GM23338 (cell line): ENCODE data around the gene PGM2. TPM values are rescaled to one million over a fixed set of nuclear protein-coding genes. Genes with fewer than 3 reads are reported as not detected.

ENCODE experiments used
- ATAC-seq: fragments of 200-7000 bp; cut with Tn5 transposase; 3 replicates; pipeline ENCODE4 v1.9.1; 2020
- DNase-seq: peaks from one replicate; pipeline ENCODE4 v3.0.0-alpha.2; 2015; ENCODE audit warnings: low spot score
- H2AFZ ChIP-seq: fragments of 200-600 bp; sonication (generic); 2 replicates; pipeline ENCODE4 v1.8.0; 2016; ENCODE audit warnings: antibody characterized with exemption, mild to moderate bottlenecking, moderate library complexity
- H3F3A ChIP-seq: fragments of 200-600 bp; sonication (generic); replicated peaks from 2 replicates; pipeline ENCODE4 v1.8.0; 2017; ENCODE audit warnings: antibody characterized with exemption, mixed run types, low read depth
- H3K27ac ChIP-seq: fragments of 200-600 bp; sonication (generic); 2 replicates; pipeline ENCODE4 v1.6.1; 2016; ENCODE audit warnings: low read depth
- H3K27me3 ChIP-seq: fragments of 200-600 bp; sonication (generic); 2 replicates; pipeline ENCODE4 v1.8.0; 2016; ENCODE audit warnings: mild to moderate bottlenecking, mixed run types, moderate library complexity; ENCODE audit not compliant: insufficient read depth
- H3K36me3 ChIP-seq: fragments of 200-600 bp; sonication (generic); 2 replicates; pipeline ENCODE4 v1.8.0; 2016; ENCODE audit warnings: mild to moderate bottlenecking; ENCODE audit not compliant: insufficient read depth
- H3K4me1 ChIP-seq: fragments of 200-600 bp; sonication (generic); 2 replicates; pipeline ENCODE4 v1.8.0; 2016; ENCODE audit warnings: mild to moderate bottlenecking, moderate library complexity; ENCODE audit not compliant: insufficient read depth
- H3K4me2 ChIP-seq: fragments of 200-600 bp; sonication (generic); 2 replicates; pipeline ENCODE4 v1.7.1; 2017; ENCODE audit warnings: mixed run types
- H3K4me3 ChIP-seq: fragments of 200-600 bp; sonication (generic); 2 replicates; pipeline ENCODE4 v1.6.1; 2016; ENCODE audit warnings: mixed run types
- H3K79me2 ChIP-seq: fragments of 200-600 bp; sonication (generic); replicated peaks from 2 replicates; pipeline ENCODE4 v1.8.0; 2017; ENCODE audit warnings: mild to moderate bottlenecking; ENCODE audit not compliant: insufficient read depth
- H3K9me2 ChIP-seq: fragments of 200-600 bp; sonication (generic); 2 replicates; pipeline ENCODE4 v1.8.0; 2017; ENCODE audit not compliant: insufficient read depth
- H4K20me1 ChIP-seq: fragments of 200-600 bp; sonication (generic); replicated peaks from 2 replicates; pipeline ENCODE4 v1.8.0; 2017; ENCODE audit warnings: mild to moderate bottlenecking; ENCODE audit not compliant: insufficient read depth
- H3K27ac Mint-ChIP-seq: 2 replicates; pipeline ENCODE4 v1.8.0; 2020; ENCODE audit warnings: inconsistent platforms, mild to moderate bottlenecking, moderate library complexity, mixed read lengths
- H3K27me3 Mint-ChIP-seq: 3 replicates; pipeline ENCODE4 v1.8.0; 2022; ENCODE audit warnings: low read depth, mild to moderate bottlenecking, moderate library complexity, mixed read lengths, inconsistent platforms; ENCODE audit not compliant: insufficient read depth, poor library complexity
- H3K36me3 Mint-ChIP-seq: 3 replicates; pipeline ENCODE4 v1.8.0; 2021; ENCODE audit warnings: low read depth, mild to moderate bottlenecking, inconsistent platforms, moderate library complexity, mixed read lengths
- H3K4me1 Mint-ChIP-seq: 3 replicates; pipeline ENCODE4 v1.8.0; 2020; ENCODE audit warnings: mild to moderate bottlenecking, inconsistent platforms, mixed read lengths
- H3K4me3 Mint-ChIP-seq: 3 replicates; pipeline ENCODE4 v1.8.0; 2021; ENCODE audit warnings: moderate library complexity, mild to moderate bottlenecking, inconsistent platforms, mixed read lengths
- H3K9me3 Mint-ChIP-seq: 3 replicates; pipeline ENCODE4 v1.8.0; 2020; ENCODE audit warnings: moderate library complexity, mild to moderate bottlenecking, inconsistent platforms, mixed read lengths
- CREB1 ChIP-seq: fragments of 250-450 bp; sonication (Bioruptor Pico); IDR thresholded peaks from 2 replicates; pipeline ENCODE4 v1.5.0; 2020; ENCODE audit warnings: low read depth, mild to moderate bottlenecking, moderate library complexity
- ETS1 ChIP-seq: IDR thresholded peaks from 2 replicates; pipeline ENCODE4 v1.6.1; 2016; ENCODE audit warnings: antibody characterized with exemption
- EZH2 ChIP-seq: fragments of 200-600 bp; sonication (generic); IDR thresholded peaks from one replicate; pipeline ENCODE4 v1.8.0; 2017; ENCODE audit warnings: antibody characterized with exemption, mild to moderate bottlenecking, low read depth; ENCODE audit not compliant: unreplicated experiment
- EZH2phosphoT487 ChIP-seq: fragments of 200-600 bp; sonication (generic); IDR thresholded peaks from one replicate; pipeline ENCODE4 v1.8.1; 2018; ENCODE audit warnings: antibody characterized with exemption; ENCODE audit not compliant: unreplicated experiment
- JUNB ChIP-seq: IDR thresholded peaks from one replicate; pipeline ENCODE4 v1.6.1; 2016; ENCODE audit warnings: antibody characterized with exemption; ENCODE audit not compliant: unreplicated experiment
- NANOG ChIP-seq: IDR thresholded peaks from 2 replicates; pipeline ENCODE4 v1.6.1; 2016; ENCODE audit warnings: antibody characterized with exemption, borderline replicate concordance
- POLR2AphosphoS5 ChIP-seq: IDR thresholded peaks from 2 replicates; pipeline ENCODE4 v1.6.1; 2016; ENCODE audit warnings: antibody characterized with exemption, low read depth
- REST ChIP-seq: IDR thresholded peaks from one replicate; pipeline ENCODE4 v1.6.1; 2018; ENCODE audit warnings: antibody characterized with exemption; ENCODE audit not compliant: unreplicated experiment
- STAT1 ChIP-seq: IDR thresholded peaks from one replicate; pipeline ENCODE4 v1.6.1; 2016; ENCODE audit warnings: antibody characterized with exemption; ENCODE audit not compliant: unreplicated experiment
- ZNF331 ChIP-seq: fragments of 250-450 bp; sonication (Bioruptor Pico); IDR thresholded peaks from 2 replicates; pipeline ENCODE4 v1.5.0; 2020; ENCODE audit warnings: low read depth, mild to moderate bottlenecking, moderate library complexity
- ZNF462 ChIP-seq: fragments of 250-450 bp; sonication (Bioruptor Pico); IDR thresholded peaks from 2 replicates; pipeline ENCODE4 v1.5.0; 2020; ENCODE audit warnings: mild to moderate bottlenecking, moderate library complexity
- polyA plus RNA-seq: library from polyadenylated mRNA; unstranded; fragments of >200 nt; fragmentation: Nextera tagmentation; extraction: Ambion mirVana; gene quantifications from 2 replicates; pipeline ENCODE4 v1.2.1, GENCODE V29; 2016
- total RNA-seq: library from RNA; depleted of rRNA; stranded (reverse); fragments of >200 nt; shearing (Covaris generic); gene quantifications from 2 replicates; pipeline ENCODE4 v1.2.3, GENCODE V29; 2014

The PGM2 gene
- total and polyA plus RNA-seq, 2 experiments from 2014 or later: 11.4 to 30.8 TPM

GRCh38 chr4:37836838-37837440 lies 10.5 kb downstream of the PGM2 start:
- Mint-ChIP-seq H3K27me3 (no peaks in the 10 kb centered on the region), H3K36me3 (peaks cover 31% of the 10 kb centered on the region), H3K9me3 (no peaks in the 10 kb centered on the region), H3K27ac (0 out of 2 replicates have a peak overlapping the region, but pooled peaks have one; percentile 17), H3K4me3 (no peak overlapping the region), H3K4me1 (no peaks in the 10 kb centered on the region)
- H3K27ac ChIP-seq: no peak overlapping the region
- H3K4me1 ChIP-seq: no peaks in the 10 kb centered on the region
- ATAC-seq (no peak), DNase-seq (no peak)
- H3K4me3 ChIP-seq: no peak overlapping the region
- H3F3A ChIP-seq: no peaks in the 10 kb centered on the region
- TF ChIP-seq STAT1 (no peak), JUNB (no peak), CREB1 (no peak)
- peaks cover 25% of the 10 kb centered on the region for H3K36me3 ChIP-seq
- no peak overlapping the region for H2AFZ ChIP-seq
- H3K27me3 ChIP-seq: no peaks in the 10 kb centered on the region
- no peaks in the 10 kb centered on the region for H3K79me2 ChIP-seq
- H3K9me2 ChIP-seq: no peaks in the 10 kb centered on the region
- no peak overlapping the region for H3K4me2 ChIP-seq
- peaks cover 6% of the 10 kb centered on the region for H4K20me1 ChIP-seq

- Histone ChIP-seq H3K4me1 (no peaks in the 10 kb centered on the region), H3K27ac (no peak overlapping the region), H3K36me3 (peaks cover 25% of the 10 kb centered on the region), H2AFZ (no peak overlapping the region), H4K20me1 (peaks cover 6% of the 10 kb centered on the region), H3K4me3 (no peak overlapping the region), H3K79me2 (no peaks in the 10 kb centered on the region), H3K4me2 (no peak overlapping the region), H3F3A (no peaks in the 10 kb centered on the region), H3K27me3 (no peaks in the 10 kb centered on the region), H3K9me2 (no peaks in the 10 kb centered on the region)
- no peak for DNase-seq
- H3K4me1 Mint-ChIP-seq: no peaks in the 10 kb centered on the region
- H3K27me3 Mint-ChIP-seq: no peaks in the 10 kb centered on the region
- no peak overlapping the region for H3K4me3 Mint-ChIP-seq
- no peak for ATAC-seq
- no peak overlapping the region; the same call in 1 of the 2 replicates for H3K27ac Mint-ChIP-seq
- peaks cover 25% of the 10 kb centered on the region for H3K36me3 Mint-ChIP-seq
- no peaks in the 10 kb centered on the region for H3K9me3 Mint-ChIP-seq
- no peak for TF ChIP-seq ZNF331 (CRISPR knock-in tag)
- no peak for TF ChIP-seq CREB1
- no peak for TF ChIP-seq REST
- no peak for TF ChIP-seq ETS1
- no peak for TF ChIP-seq POLR2AphosphoS5
- no peak for TF ChIP-seq ZNF462 (CRISPR knock-in tag)
- no peak for TF ChIP-seq STAT1
- TF ChIP-seq EZH2phosphoT487: no peak
- no peak for TF ChIP-seq JUNB
- no peak for TF ChIP-seq EZH2
- TF ChIP-seq NANOG: no peak
These were observed 11.0 kb downstream of the PGM2 start for GRCh38 chr4:37837446-37837845.
